ENCODE measurements around the gene TGIF2.

TGIF2 gene

GRCh38 chr20:36624944-36625324 lies 51.5 kb downstream of the TGIF2 start:
- Histone ChIP-seq H3K9ac (no peak overlapping the region), H4K20me1 (ENCODE audit: insufficient read depth) (no peaks in the 10 kb centered on the region), H3K27me3 (ENCODE audit: insufficient read depth, low read depth) (no peaks in the 10 kb centered on the region), H3K4me2 (no peak overlapping the region), H3K4me1 (ENCODE audit: low read depth, poor library complexity, severe bottlenecking) (peaks cover 10% of the 10 kb centered on the region), H3K79me2 (ENCODE audit: insufficient read depth, low read depth) (no peaks in the 10 kb centered on the region), H2AFZ (ENCODE audit: low read depth) (no peak overlapping the region), H3K4me3 (IDR thresholded peaks at IDR 0.05; ENCODE audit: insufficient read depth, low read depth, low read length) (no peak overlapping the region), H3K27ac (no peak overlapping the region), H3K36me3 (ENCODE audit: insufficient read depth) (no peaks in the 10 kb centered on the region)
- TF ChIP-seq, protein P1, sequence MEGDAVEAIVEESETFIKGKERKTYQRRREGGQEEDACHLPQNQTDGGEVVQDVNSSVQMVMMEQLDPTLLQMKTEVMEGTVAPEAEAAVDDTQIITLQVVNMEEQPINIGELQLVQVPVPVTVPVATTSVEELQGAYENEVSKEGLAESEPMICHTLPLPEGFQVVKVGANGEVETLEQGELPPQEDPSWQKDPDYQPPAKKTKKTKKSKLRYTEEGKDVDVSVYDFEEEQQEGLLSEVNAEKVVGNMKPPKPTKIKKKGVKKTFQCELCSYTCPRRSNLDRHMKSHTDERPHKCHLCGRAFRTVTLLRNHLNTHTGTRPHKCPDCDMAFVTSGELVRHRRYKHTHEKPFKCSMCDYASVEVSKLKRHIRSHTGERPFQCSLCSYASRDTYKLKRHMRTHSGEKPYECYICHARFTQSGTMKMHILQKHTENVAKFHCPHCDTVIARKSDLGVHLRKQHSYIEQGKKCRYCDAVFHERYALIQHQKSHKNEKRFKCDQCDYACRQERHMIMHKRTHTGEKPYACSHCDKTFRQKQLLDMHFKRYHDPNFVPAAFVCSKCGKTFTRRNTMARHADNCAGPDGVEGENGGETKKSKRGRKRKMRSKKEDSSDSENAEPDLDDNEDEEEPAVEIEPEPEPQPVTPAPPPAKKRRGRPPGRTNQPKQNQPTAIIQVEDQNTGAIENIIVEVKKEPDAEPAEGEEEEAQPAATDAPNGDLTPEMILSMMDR (conservative IDR thresholded peaks at IDR 0.05; ENCODE audit: low read depth, low read length), result no peak

GRCh38 chr20:36628076-36628475 lies 54.7 kb downstream of the TGIF2 start:
- no peak overlapping the region for H3K9ac ChIP-seq
- H3K36me3 ChIP-seq (ENCODE audit: insufficient read depth), result no peaks in the 10 kb centered on the region
- H3K4me2 ChIP-seq, result no peak overlapping the region

GRCh38 chr20:36629719-36630681 lies 56.6 kb downstream of the TGIF2 start:
- H3K4me2 ChIP-seq, result peak overlapping the region; percentile 73
- no peaks in the 10 kb centered on the region for H4K20me1 ChIP-seq (ENCODE audit: insufficient read depth)
- H3K4me1 ChIP-seq (ENCODE audit: low read depth, poor library complexity, severe bottlenecking), result peaks cover 21% of the 10 kb centered on the region
- peak overlapping the region; percentile 33; the same call in 1 of the 2 replicates for H3K9ac ChIP-seq
- no peaks in the 10 kb centered on the region for H3K36me3 ChIP-seq (ENCODE audit: insufficient read depth)
- H3K27ac ChIP-seq, result peak overlapping the region; percentile 28; the same call in 1 of the 2 replicates
- TF ChIP-seq, protein P1 (conservative IDR thresholded peaks at IDR 0.05; ENCODE audit: low read depth, low read length), result no peak
- H3K27me3 ChIP-seq (ENCODE audit: insufficient read depth, low read depth), result no peaks in the 10 kb centered on the region
- peak overlapping the region; percentile 75 for H2AFZ ChIP-seq (ENCODE audit: low read depth)
- no peak overlapping the region for H3K4me3 ChIP-seq (IDR thresholded peaks at IDR 0.05; ENCODE audit: insufficient read depth, low read depth, low read length)
- H3K79me2 ChIP-seq (ENCODE audit: insufficient read depth, low read depth), result no peaks in the 10 kb centered on the region

More at GRCh38 chr20:36628076-36628475, 54.7 kb downstream of the TGIF2 start:
- Histone ChIP-seq H3K79me2 (ENCODE audit: insufficient read depth, low read depth) (no peaks in the 10 kb centered on the region), H2AFZ (ENCODE audit: low read depth) (no peak overlapping the region), H3K27ac (no peak overlapping the region), H3K27me3 (ENCODE audit: insufficient read depth, low read depth) (no peaks in the 10 kb centered on the region), H3K4me1 (ENCODE audit: low read depth, poor library complexity, severe bottlenecking) (peaks cover 21% of the 10 kb centered on the region), H3K4me3 (IDR thresholded peaks at IDR 0.05; ENCODE audit: insufficient read depth, low read depth, low read length) (no peak overlapping the region), H4K20me1 (ENCODE audit: insufficient read depth) (no peaks in the 10 kb centered on the region)
- TF ChIP-seq, protein P1 (conservative IDR thresholded peaks at IDR 0.05; ENCODE audit: low read depth, low read length), result no peak

- Histone ChIP-seq H3K4me2 (no peak overlapping the region), H3K36me3 (ENCODE audit: insufficient read depth) (no peaks in the 10 kb centered on the region), H4K20me1 (ENCODE audit: insufficient read depth) (no peaks in the 10 kb centered on the region), H2AFZ (ENCODE audit: low read depth) (no peak overlapping the region), H3K9ac (no peak overlapping the region), H3K4me1 (ENCODE audit: low read depth, poor library complexity, severe bottlenecking) (peaks cover 21% of the 10 kb centered on the region), H3K4me3 (IDR thresholded peaks at IDR 0.05; ENCODE audit: insufficient read depth, low read depth, low read length) (no peak overlapping the region), H3K27ac (no peak overlapping the region), H3K79me2 (ENCODE audit: insufficient read depth, low read depth) (no peaks in the 10 kb centered on the region), H3K27me3 (ENCODE audit: insufficient read depth, low read depth) (no peaks in the 10 kb centered on the region)
- TF ChIP-seq, protein P1 (conservative IDR thresholded peaks at IDR 0.05; ENCODE audit: low read depth, low read length), result no peak
Observed at GRCh38 chr20:36631646-36632045, 58.2 kb downstream of the TGIF2 start.
